HL-60 (cell line): Measurements from ENCODE around the gene P3H3.

Experiments
- DNase-seq, 2 experiments: peaks; one replicate each; pipeline ENCODE4 v3.0.0-alpha.2; 2010 to 2020; ENCODE audit warnings: low read depth in 1 of 2, low spot score in 1 of 2
- H3K27ac ChIP-seq: fragments of 250-450 bp; sonication (Bioruptor Pico); replicated peaks from 2 replicates; pipeline ENCODE4 v1.5.1; 2020; ENCODE audit warnings: mild to moderate bottlenecking, moderate library complexity
- H3K27me3 ChIP-seq: fragments of 250-450 bp; sonication (Bioruptor Pico); 2 replicates; pipeline ENCODE4 v1.5.1; 2021; ENCODE audit warnings: mild to moderate bottlenecking, moderate library complexity; ENCODE audit not compliant: insufficient read depth, poor library complexity, severe bottlenecking
- H3K4me3 ChIP-seq: replicated peaks from 2 replicates; pipeline ENCODE4 v1.5.1; 2011; ENCODE audit warnings: mild to moderate bottlenecking, control low read depth, low read length; ENCODE audit not compliant: insufficient read depth
- GABPA ChIP-seq: IDR thresholded peaks from 2 replicates; pipeline ENCODE4 v1.6.1; 2012; ENCODE audit warnings: low read depth
- POLR2AphosphoS5 ChIP-seq: IDR thresholded peaks from 2 replicates; pipeline ENCODE4 v1.6.1; 2012; ENCODE audit warnings: low read depth
- REST ChIP-seq: IDR thresholded peaks from 2 replicates; pipeline ENCODE4 v1.6.1; 2012; ENCODE audit warnings: low read depth; ENCODE audit not compliant: insufficient replicate concordance
- SPI1 ChIP-seq: IDR thresholded peaks from 2 replicates; pipeline ENCODE4 v1.6.1; 2012; ENCODE audit warnings: low read depth, mild to moderate bottlenecking, borderline replicate concordance
- TF ChIP-seq, protein P1 (sequence below): IDR thresholded peaks from one replicate; pipeline ENCODE4 v1.5.1; 2011; ENCODE audit warnings: low read length, control low read depth, inconsistent platforms; ENCODE audit not compliant: insufficient read depth

Gene P3H3

DNA sequence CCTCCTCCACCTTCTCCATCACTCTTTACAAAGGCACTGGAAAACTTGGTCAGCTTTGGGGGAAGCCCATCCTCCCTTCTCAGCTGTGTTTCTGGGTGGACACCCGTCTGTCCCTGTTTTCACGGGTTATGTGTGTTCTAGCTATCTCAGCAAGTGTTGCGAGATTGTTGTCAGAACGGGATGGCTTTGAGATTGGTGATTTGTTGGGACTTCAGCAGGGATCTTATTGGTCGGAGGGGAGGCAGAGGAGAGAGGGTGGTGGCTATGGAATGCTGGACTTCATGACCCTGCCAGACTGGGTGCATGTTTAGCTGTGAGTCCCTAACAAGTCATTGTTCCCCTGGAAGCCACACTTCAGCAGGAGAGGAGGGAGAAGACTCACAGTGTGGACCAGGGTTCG, 25.8 kb downstream of the P3H3 start:
- Histone ChIP-seq H3K27me3 (no peaks in the 10 kb centered on the region), H3K4me3 (no peak overlapping the region), H3K27ac (no peak overlapping the region)
- no peak for DNase-seq
- TF ChIP-seq SPI1 (no peak), GABPA (no peak), REST (no peak), POLR2AphosphoS5 (no peak)
- TF ChIP-seq, protein P1, sequence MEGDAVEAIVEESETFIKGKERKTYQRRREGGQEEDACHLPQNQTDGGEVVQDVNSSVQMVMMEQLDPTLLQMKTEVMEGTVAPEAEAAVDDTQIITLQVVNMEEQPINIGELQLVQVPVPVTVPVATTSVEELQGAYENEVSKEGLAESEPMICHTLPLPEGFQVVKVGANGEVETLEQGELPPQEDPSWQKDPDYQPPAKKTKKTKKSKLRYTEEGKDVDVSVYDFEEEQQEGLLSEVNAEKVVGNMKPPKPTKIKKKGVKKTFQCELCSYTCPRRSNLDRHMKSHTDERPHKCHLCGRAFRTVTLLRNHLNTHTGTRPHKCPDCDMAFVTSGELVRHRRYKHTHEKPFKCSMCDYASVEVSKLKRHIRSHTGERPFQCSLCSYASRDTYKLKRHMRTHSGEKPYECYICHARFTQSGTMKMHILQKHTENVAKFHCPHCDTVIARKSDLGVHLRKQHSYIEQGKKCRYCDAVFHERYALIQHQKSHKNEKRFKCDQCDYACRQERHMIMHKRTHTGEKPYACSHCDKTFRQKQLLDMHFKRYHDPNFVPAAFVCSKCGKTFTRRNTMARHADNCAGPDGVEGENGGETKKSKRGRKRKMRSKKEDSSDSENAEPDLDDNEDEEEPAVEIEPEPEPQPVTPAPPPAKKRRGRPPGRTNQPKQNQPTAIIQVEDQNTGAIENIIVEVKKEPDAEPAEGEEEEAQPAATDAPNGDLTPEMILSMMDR = no peak

GRCh38 chr12:6855322-6855721, 27.1 kb downstream of the P3H3 start:
- TF ChIP-seq, protein P1 = no peak
- TF ChIP-seq GABPA = no peak
- no peak for TF ChIP-seq REST
- TF ChIP-seq POLR2AphosphoS5 = no peak
- TF ChIP-seq SPI1 = no peak
- no peak overlapping the region for H3K27ac ChIP-seq

DNA sequence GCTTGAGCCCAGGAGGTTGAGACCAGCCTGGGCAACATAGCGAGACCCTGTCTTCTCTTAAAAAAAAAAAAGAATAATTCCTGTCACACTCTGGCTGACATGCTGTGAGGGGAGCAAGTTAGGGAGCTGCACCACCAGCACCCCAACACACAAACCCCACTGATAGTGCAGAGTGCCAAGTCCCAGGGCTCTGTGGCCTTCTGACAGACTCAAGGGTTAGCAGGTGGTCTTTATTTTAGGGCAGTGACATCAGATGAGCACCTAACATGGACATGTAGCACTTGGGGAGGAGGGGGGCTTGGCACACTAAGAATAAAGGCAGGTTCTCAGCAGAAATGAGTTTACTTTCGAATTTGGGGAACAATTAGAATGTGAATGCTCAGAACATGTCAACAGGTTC, 30.6 kb downstream of the P3H3 start:
- TF ChIP-seq POLR2AphosphoS5 (no peak), REST (no peak), SPI1 (no peak), GABPA (no peak)
- TF ChIP-seq, protein P1 = no peak
- Histone ChIP-seq H3K27me3 (no peaks in the 10 kb centered on the region), H3K27ac (no peak overlapping the region), H3K4me3 (no peak overlapping the region)
- no peak for DNase-seq

More at GRCh38 chr12:6855322-6855721, 27.1 kb downstream of the P3H3 start:
- DNase-seq = no peak
- H3K27me3 ChIP-seq = no peaks in the 10 kb centered on the region
- H3K4me3 ChIP-seq = no peak overlapping the region
